OCI-LY1 (cell line): Measurements from ENCODE around the gene RAB34.

ENCODE experiments used
- H2AFZ ChIP-seq: fragments of 200-600 bp; sonication (generic), shearing (Covaris generic); 2 replicates; pipeline ENCODE4 v1.6.0; 2014; ENCODE audit warnings: antibody characterized with exemption, mild to moderate bottlenecking, low read length
- H3F3A ChIP-seq: fragments of 200-600 bp; sonication (generic), shearing (Covaris generic); 2 replicates; pipeline ENCODE4 v1.6.0; 2014; ENCODE audit warnings: mild to moderate bottlenecking, antibody characterized with exemption, low read length, moderate library complexity; ENCODE audit not compliant: insufficient read depth
- H3K27ac ChIP-seq: fragments of 200-600 bp; sonication (generic); 2 replicates; pipeline ENCODE4 v1.5.1; 2014; ENCODE audit warnings: low read length, mixed run types, mild to moderate bottlenecking, low read depth; ENCODE audit not compliant: poor library complexity, severe bottlenecking
- H3K27me3 ChIP-seq: fragments of 200-600 bp; sonication (generic); 2 replicates; pipeline ENCODE4 v1.6.0; 2014; ENCODE audit warnings: antibody characterized with exemption, mild to moderate bottlenecking, low read length, moderate library complexity; ENCODE audit not compliant: insufficient read depth
- H3K36me3 ChIP-seq: fragments of 200-600 bp; sonication (generic); 2 replicates; pipeline ENCODE4 v1.6.1; 2014; ENCODE audit warnings: mild to moderate bottlenecking, antibody characterized with exemption, low read length, moderate library complexity, mixed read lengths; ENCODE audit not compliant: insufficient read depth
- H3K4me1 ChIP-seq: fragments of 200-600 bp; sonication (generic); 2 replicates; pipeline ENCODE4 v1.5.1; 2014; ENCODE audit warnings: mild to moderate bottlenecking, low read length, moderate library complexity; ENCODE audit not compliant: insufficient read depth, severe bottlenecking
- H3K4me2 ChIP-seq: fragments of 200-600 bp; sonication (generic), shearing (Covaris generic); 2 replicates; pipeline ENCODE4 v1.6.1; 2014; ENCODE audit warnings: low read length
- H3K4me3 ChIP-seq: fragments of 200-600 bp; sonication (generic); 2 replicates; pipeline ENCODE4 v1.5.1; 2014; ENCODE audit warnings: low read length, low read depth, mild to moderate bottlenecking, mixed read lengths; ENCODE audit not compliant: poor library complexity, severe bottlenecking
- H3K79me2 ChIP-seq: fragments of 200-600 bp; shearing (Covaris generic); 2 replicates; pipeline ENCODE4 v1.6.1; 2016; ENCODE audit warnings: mixed run types, low read length, mixed read lengths; ENCODE audit not compliant: insufficient read depth
- H3K9ac ChIP-seq: fragments of 200-600 bp; sonication (generic), shearing (Covaris generic); 2 replicates; pipeline ENCODE4 v1.6.1; 2014; ENCODE audit warnings: mild to moderate bottlenecking, low read length, mixed read lengths
- H3K9me2 ChIP-seq: fragments of 200-600 bp; sonication (generic), shearing (Covaris generic); 2 replicates; pipeline ENCODE4 v1.6.1; 2014; ENCODE audit warnings: low read depth, mild to moderate bottlenecking, low read length, mixed read lengths
- H3K9me3 ChIP-seq: fragments of 200-600 bp; shearing (Covaris generic); 2 replicates; pipeline ENCODE4 v1.6.1; 2014; ENCODE audit warnings: low read length, mixed read lengths
- H4K20me1 ChIP-seq: fragments of 200-600 bp; sonication (generic), shearing (Covaris generic); 2 replicates; pipeline ENCODE4 v1.6.0; 2016; ENCODE audit warnings: mild to moderate bottlenecking, low read length; ENCODE audit not compliant: insufficient read depth
- CTCF ChIP-seq: fragments of 200-600 bp; sonication (generic), shearing (Covaris generic); IDR thresholded peaks from 2 replicates; pipeline ENCODE4 v1.5.1; 2017; ENCODE audit warnings: mild to moderate bottlenecking, antibody characterized with exemption, low read length, moderate library complexity, mixed read lengths
- EZH2 ChIP-seq: fragments of 200-600 bp; sonication (generic), shearing (Covaris generic); IDR thresholded peaks from 2 replicates; pipeline ENCODE4 v1.8.0; 2017; ENCODE audit warnings: borderline replicate concordance, mixed run types, mild to moderate bottlenecking, antibody characterized with exemption, low read length, moderate library complexity, mixed read lengths

RAB34 gene

GRCh38 chr17:28717578-28718332, at the start of gene RAB34:
TSS of gene RAB34 (minus strand) at chr17:28717868. CDS start at chr17:28717266, 602 bp downstream.
- Histone ChIP-seq H3K79me2 (peaks cover 18% of the 10 kb centered on the region), H3K9ac (no peak within 1 kb of the TSS; the same call in 1 of the 2 replicates), H3K27me3 (no peaks in the 10 kb centered on the region), H3F3A (0 out of 2 replicates have a peak, but pooled peaks cover 4% of the 10 kb centered on the region), H3K36me3 (peaks cover 28% of the 10 kb centered on the region), H3K4me3 (peak within 1 kb of the TSS; percentile 13), H3K4me1 (peaks cover 38% of the 10 kb centered on the region), H4K20me1 (no peaks in the 10 kb centered on the region), H3K27ac (no peak within 1 kb of the TSS), H3K9me2 (no peaks in the 10 kb centered on the region), H3K9me3 (no peaks in the 10 kb centered on the region), H3K4me2 (peak within 1 kb of the TSS; percentile 74; the same call in 1 of the 2 replicates), H2AFZ (no peak within 1 kb of the TSS)
- no peak; the same call in 1 of the 2 replicates for TF ChIP-seq CTCF

GRCh38 chr17:28765038-28765437, 47.4 kb upstream of the RAB34 start:
- no peak for TF ChIP-seq CTCF
- TF ChIP-seq EZH2: no peak
- Histone ChIP-seq H3K4me1 (peaks cover 7% of the 10 kb centered on the region), H3K9me2 (no peaks in the 10 kb centered on the region), H3K27me3 (no peaks in the 10 kb centered on the region), H3K27ac (peak overlapping the region; percentile 10), H4K20me1 (0 out of 2 replicates have a peak, but pooled peaks cover 3% of the 10 kb centered on the region), H3K4me2 (no peak overlapping the region), H2AFZ (no peak overlapping the region), H3K36me3 (peaks cover 38% of the 10 kb centered on the region), H3K79me2 (no peaks in the 10 kb centered on the region; the same call in 1 of the 2 replicates), H3K9me3 (no peaks in the 10 kb centered on the region), H3F3A (no peaks in the 10 kb centered on the region), H3K9ac (no peak overlapping the region), H3K4me3 (no peak overlapping the region)

GRCh38 chr17:28763804-28764266, 46.2 kb upstream of the RAB34 start:
- 0 out of 2 replicates have a peak, but pooled peaks cover 3% of the 10 kb centered on the region for H4K20me1 ChIP-seq
- no peak overlapping the region for H3K4me3 ChIP-seq
- peaks cover 7% of the 10 kb centered on the region for H3K4me1 ChIP-seq
- peaks cover 50% of the 10 kb centered on the region for H3K36me3 ChIP-seq
- no peaks in the 10 kb centered on the region for H3K27me3 ChIP-seq
- H3K9ac ChIP-seq: no peak overlapping the region
- H3K9me3 ChIP-seq: no peaks in the 10 kb centered on the region
- TF ChIP-seq EZH2: no peak
- peak; percentile 93 for TF ChIP-seq CTCF
- H2AFZ ChIP-seq: no peak overlapping the region
- H3K9me2 ChIP-seq: no peaks in the 10 kb centered on the region
- no peak overlapping the region for H3K27ac ChIP-seq
- no peaks in the 10 kb centered on the region for H3K79me2 ChIP-seq
- no peaks in the 10 kb centered on the region for H3F3A ChIP-seq
- H3K4me2 ChIP-seq: no peak overlapping the region
